H9 (cell line): ENCODE results near the gene WDR70. TPM values are rescaled to one million over a fixed set of nuclear protein-coding genes. Genes with fewer than 3 reads are reported as not detected.

ENCODE experiments used
- DNase-seq: peaks from one replicate; pipeline ENCODE4 v3.0.0-alpha.2; 2017
- H2AFZ ChIP-seq: one replicate; pipeline ENCODE4 v1.6.1; 2013; ENCODE audit warnings: mild to moderate bottlenecking, low read length, control low read depth, moderate library complexity
- H2AK5ac ChIP-seq: 2 replicates; pipeline ENCODE4 v1.6.1; 2013; ENCODE audit warnings: low read length, control low read depth, mixed read lengths; ENCODE audit not compliant: insufficient read length
- H2BK120ac ChIP-seq: one replicate; pipeline ENCODE4 v1.6.1; 2013; ENCODE audit warnings: low read depth, mild to moderate bottlenecking, low read length, control low read depth, inconsistent platforms; ENCODE audit not compliant: poor library complexity, severe bottlenecking
- H2BK12ac ChIP-seq: 2 replicates; pipeline ENCODE4 v1.6.1; 2013; ENCODE audit warnings: low read length, control low read depth, mixed read lengths, low read depth; ENCODE audit not compliant: insufficient read length
- H2BK15ac ChIP-seq: 2 replicates; pipeline ENCODE4 v1.6.1; 2013; ENCODE audit warnings: low read depth, low read length, control low read depth
- H2BK20ac ChIP-seq: one replicate; pipeline ENCODE4 v1.6.1; 2013; ENCODE audit warnings: low read depth, mild to moderate bottlenecking, low read length, control low read depth, inconsistent platforms; ENCODE audit not compliant: poor library complexity, severe bottlenecking
- H2BK5ac ChIP-seq: 2 replicates; pipeline ENCODE4 v1.6.1; 2013; ENCODE audit warnings: low read length, control low read depth, mixed read lengths; ENCODE audit not compliant: insufficient read length
- H3K14ac ChIP-seq: 2 replicates; pipeline ENCODE4 v1.6.1; 2013; ENCODE audit warnings: low read length, control low read depth; ENCODE audit not compliant: insufficient read depth
- H3K18ac ChIP-seq: 2 replicates; pipeline ENCODE4 v1.6.1; 2013; ENCODE audit warnings: low read depth, mild to moderate bottlenecking, mixed read lengths, low read length, control low read depth; ENCODE audit not compliant: insufficient read length
- H3K23ac ChIP-seq: 2 replicates; pipeline ENCODE4 v1.6.1; 2013; ENCODE audit warnings: low read length, control low read depth, mixed read lengths, low read depth; ENCODE audit not compliant: insufficient read length
- H3K23me2 ChIP-seq: 2 replicates; pipeline ENCODE4 v1.6.1; 2013; ENCODE audit warnings: low read depth, mild to moderate bottlenecking, mixed read lengths, low read length, control low read depth; ENCODE audit not compliant: insufficient read length, poor library complexity, severe bottlenecking
- H3K27ac ChIP-seq: 2 replicates; pipeline ENCODE4 v1.5.1; 2013; ENCODE audit warnings: low read length, control low read depth, mixed read lengths, low read depth; ENCODE audit not compliant: insufficient read length
- H3K27me3 ChIP-seq: 2 replicates; pipeline ENCODE4 v1.6.1; 2013; ENCODE audit warnings: low read length, control low read depth, inconsistent platforms; ENCODE audit not compliant: insufficient read depth
- H3K4ac ChIP-seq: 2 replicates; pipeline ENCODE4 v1.6.1; 2013; ENCODE audit warnings: low read depth, mild to moderate bottlenecking, control low read depth, inconsistent platforms, low read length, moderate library complexity
- H3K4me1 ChIP-seq: 2 replicates; pipeline ENCODE4 v1.6.1; 2013; ENCODE audit warnings: low read length, control low read depth, inconsistent platforms; ENCODE audit not compliant: insufficient read depth
- H3K4me2 ChIP-seq: 2 replicates; pipeline ENCODE4 v1.6.1; 2013; ENCODE audit warnings: low read length, control low read depth, mixed read lengths; ENCODE audit not compliant: insufficient read length, insufficient read depth
- H3K56ac ChIP-seq: 2 replicates; pipeline ENCODE4 v1.6.1; 2013; ENCODE audit warnings: low read depth, mild to moderate bottlenecking, mixed read lengths, low read length, control low read depth; ENCODE audit not compliant: insufficient read length
- H3K79me1 ChIP-seq: 2 replicates; pipeline ENCODE4 v1.6.1; 2013; ENCODE audit warnings: low read depth, mild to moderate bottlenecking, moderate library complexity, low read length, control low read depth, inconsistent platforms; ENCODE audit not compliant: insufficient read depth, poor library complexity, severe bottlenecking
- H3K79me2 ChIP-seq: 2 replicates; pipeline ENCODE4 v1.6.1; 2013; ENCODE audit warnings: low read length, control low read depth, inconsistent platforms; ENCODE audit not compliant: insufficient read depth
- H3K9ac ChIP-seq: 2 replicates; pipeline ENCODE4 v1.6.1; 2013; ENCODE audit warnings: low read length, control low read depth, mixed read lengths; ENCODE audit not compliant: insufficient read length; ENCODE audit errors: extremely low read depth
- H3K9me3 ChIP-seq: one replicate; pipeline ENCODE4 v1.6.1; 2013; ENCODE audit warnings: low read depth, low read length, inconsistent platforms; ENCODE audit not compliant: control insufficient read depth
- H3T11ph ChIP-seq: one replicate; pipeline ENCODE4 v1.6.1; 2013; ENCODE audit warnings: mild to moderate bottlenecking, low read length, control low read depth, inconsistent platforms
- H4K20me1 ChIP-seq: one replicate; pipeline ENCODE4 v1.6.1; 2013; ENCODE audit not compliant: control insufficient read depth, insufficient read length, insufficient read depth
- H4K5ac ChIP-seq: 2 replicates; pipeline ENCODE4 v1.6.1; 2013; ENCODE audit warnings: low read depth, mild to moderate bottlenecking, mixed read lengths, low read length, control low read depth; ENCODE audit not compliant: insufficient read length
- H4K8ac ChIP-seq: replicated peaks from 2 replicates; pipeline ENCODE4 v1.6.1; 2013; ENCODE audit warnings: low read length, control low read depth, mixed read lengths, low read depth; ENCODE audit not compliant: insufficient read length
- H4K91ac ChIP-seq: 2 replicates; pipeline ENCODE4 v1.6.1; 2013; ENCODE audit warnings: low read depth, mild to moderate bottlenecking, moderate library complexity, mixed read lengths, low read length, control low read depth; ENCODE audit not compliant: insufficient read length
- H3K27ac Mint-ChIP-seq, 3 experiments: 2 replicates in 2 of 3; 3 replicates in 1 of 3; pipeline ENCODE4 v1.8.0; 2020 to 2021; ENCODE audit warnings: mixed read lengths in 3 of 3, mild to moderate bottlenecking in 1 of 3, moderate library complexity in 1 of 3
- H3K27me3 Mint-ChIP-seq: 2 replicates; pipeline ENCODE4 v1.8.0; 2021; ENCODE audit warnings: low read depth, mild to moderate bottlenecking, moderate library complexity, mixed read lengths
- H3K36me3 Mint-ChIP-seq, 3 experiments: 2 replicates in 2 of 3; 3 replicates in 1 of 3; pipeline ENCODE4 v1.8.0; 2020 to 2021; ENCODE audit warnings: low read depth in 3 of 3, mixed read lengths in 3 of 3; ENCODE audit not compliant: insufficient read depth in 1 of 3
- H3K4me1 Mint-ChIP-seq, 2 experiments: 2 replicates each; pipeline ENCODE4 v1.8.0; 2020; ENCODE audit warnings: mixed read lengths in 2 of 2
- H3K4me3 Mint-ChIP-seq, 2 experiments: 2 replicates in 1 of 2; 3 replicates in 1 of 2; pipeline ENCODE4 v1.8.0; 2020 to 2021; ENCODE audit warnings: mild to moderate bottlenecking in 2 of 2, mixed read lengths in 2 of 2, moderate library complexity in 1 of 2
- H3K9me3 Mint-ChIP-seq, 2 experiments: 2 replicates in 1 of 2; 3 replicates in 1 of 2; pipeline ENCODE4 v1.8.0; 2020; ENCODE audit warnings: mild to moderate bottlenecking in 2 of 2, mixed read lengths in 2 of 2, moderate library complexity in 1 of 2
- WGBS: extraction: QIAGEN DNeasy Blood & Tissue Kit; methylation state at CpG from one replicate; pipeline ENCODE4 v1.1.7; 2013; ENCODE audit warnings: missing lambda C conversion rate, low lambda C conversion rate, mixed read lengths; ENCODE audit not compliant: insufficient read length; ENCODE audit errors: extremely low coverage; 5-methylcytosine and 5-hydroxymethylcytosine counted together
- total RNA-seq: library from RNA; stranded (reverse); gene quantifications from 2 replicates; pipeline ENCODE4 v1.2.1, GENCODE V29; 2021
- TF ChIP-seq, protein P1 (sequence below): fragments of 200-600 bp; sonication (generic); conservative IDR thresholded peaks from 3 replicates; pipeline ENCODE4 v1.8.0; 2021; ENCODE audit warnings: antibody characterized with exemption, mild to moderate bottlenecking

The WDR70 gene
- total RNA-seq, 1 experiment from 2014 or later, result 38.1 TPM

DNA sequence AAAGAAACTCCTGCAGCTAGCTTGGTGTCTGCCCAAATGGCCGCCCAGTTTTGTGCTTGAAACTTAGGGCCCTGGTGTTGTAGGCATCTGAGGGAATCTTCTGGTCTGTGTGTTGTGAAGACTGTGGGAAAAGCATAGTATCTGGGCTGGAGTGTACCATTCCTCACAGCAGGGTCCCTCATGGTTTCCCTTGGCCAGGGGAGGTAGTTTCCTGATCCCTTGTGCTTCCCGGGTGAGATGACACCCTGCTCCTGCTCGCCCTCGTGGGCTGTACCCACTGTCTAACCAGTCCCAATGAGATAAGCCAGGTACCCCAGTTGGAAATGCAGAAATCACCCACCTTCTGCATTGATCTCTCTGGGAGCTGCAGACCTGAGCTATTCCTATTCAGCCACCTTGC, 277.9 kb downstream of the WDR70 start:
- Mint-ChIP-seq H3K4me3 (no peak overlapping the region), H3K27me3 (no peaks in the 10 kb centered on the region), H3K27ac (no peak overlapping the region), H3K36me3 (peaks cover 0 to 9% (median 3%) of the 10 kb centered on the region in 3 experiments; a peak in 4 of 7 replicates), H3K9me3 (peaks cover 0 to 23% of the 10 kb centered on the region in 2 experiments; a peak in 4 of 5 replicates), H3K4me1 (peaks cover 6 to 7% of the 10 kb centered on the region in 2 experiments)
- Histone ChIP-seq H3T11ph (no peak overlapping the region), H3K9me3 (no peaks in the 10 kb centered on the region), H2BK120ac (no peak overlapping the region), H3K23ac (no peak overlapping the region), H3K9ac (no peak overlapping the region), H3K14ac (no peak overlapping the region), H2BK12ac (no peak overlapping the region), H3K23me2 (no peaks in the 10 kb centered on the region), H3K4me2 (no peak overlapping the region), H2BK5ac (no peak overlapping the region), H3K79me2 (no peaks in the 10 kb centered on the region), H3K27me3 (no peaks in the 10 kb centered on the region), H2AFZ (no peak overlapping the region), H3K79me1 (no peaks in the 10 kb centered on the region), H2BK15ac (no peak overlapping the region), H3K18ac (no peak overlapping the region), H4K91ac (no peak overlapping the region), H2BK20ac (no peak overlapping the region), H4K8ac (no peak overlapping the region), H4K20me1 (no peaks in the 10 kb centered on the region), H4K5ac (no peak overlapping the region), H3K56ac (no peak overlapping the region), H3K4ac (no peak overlapping the region), H3K27ac (no peak overlapping the region), H2AK5ac (no peak overlapping the region), H3K4me1 (no peaks in the 10 kb centered on the region)
- no peak for DNase-seq
- TF ChIP-seq, protein P1, sequence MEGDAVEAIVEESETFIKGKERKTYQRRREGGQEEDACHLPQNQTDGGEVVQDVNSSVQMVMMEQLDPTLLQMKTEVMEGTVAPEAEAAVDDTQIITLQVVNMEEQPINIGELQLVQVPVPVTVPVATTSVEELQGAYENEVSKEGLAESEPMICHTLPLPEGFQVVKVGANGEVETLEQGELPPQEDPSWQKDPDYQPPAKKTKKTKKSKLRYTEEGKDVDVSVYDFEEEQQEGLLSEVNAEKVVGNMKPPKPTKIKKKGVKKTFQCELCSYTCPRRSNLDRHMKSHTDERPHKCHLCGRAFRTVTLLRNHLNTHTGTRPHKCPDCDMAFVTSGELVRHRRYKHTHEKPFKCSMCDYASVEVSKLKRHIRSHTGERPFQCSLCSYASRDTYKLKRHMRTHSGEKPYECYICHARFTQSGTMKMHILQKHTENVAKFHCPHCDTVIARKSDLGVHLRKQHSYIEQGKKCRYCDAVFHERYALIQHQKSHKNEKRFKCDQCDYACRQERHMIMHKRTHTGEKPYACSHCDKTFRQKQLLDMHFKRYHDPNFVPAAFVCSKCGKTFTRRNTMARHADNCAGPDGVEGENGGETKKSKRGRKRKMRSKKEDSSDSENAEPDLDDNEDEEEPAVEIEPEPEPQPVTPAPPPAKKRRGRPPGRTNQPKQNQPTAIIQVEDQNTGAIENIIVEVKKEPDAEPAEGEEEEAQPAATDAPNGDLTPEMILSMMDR, result no peak
- WGBS, result no CpG with 5 or more reads among the region's 4 CpGs
